Middle frontal gyrus (tissue), 1 donor: ENCODE data around the gene SH3RF3.
"Not testable (repeated sequence)": the region's sequence is repeated elsewhere in the genome, so short reads cannot be mapped to it uniquely, and the experiment has no call there.

Source experiments
- DNase-seq: peaks from one replicate; pipeline ENCODE4 v3.0.0-alpha.2; 2015; ENCODE audit warnings: low spot score; ENCODE audit errors: extremely low spot score

Gene SH3RF3

GRCh38 chr2:109214651-109215371, 85.8 kb downstream of the SH3RF3 start:
- no peak for DNase-seq

- DNase-seq = no peak
These were observed 86.9 kb downstream of the SH3RF3 start for GRCh38 chr2:109215866-109216265.

GRCh38 chr2:109216332-109216731, 87.3 kb downstream of the SH3RF3 start:
- no peak for DNase-seq

- DNase-seq = no peak
These were observed 88.5 kb downstream of the SH3RF3 start for GRCh38 chr2:109217362-109218086.

- DNase-seq = no peak
These were observed 89.2 kb downstream of the SH3RF3 start for GRCh38 chr2:109218087-109218791.

GRCh38 chr2:109218792-109219126, 89.8 kb downstream of the SH3RF3 start:
- no peak for DNase-seq

GRCh38 chr2:109220860-109221259, 91.9 kb downstream of the SH3RF3 start:
- no peak for DNase-seq

GRCh38 chr2:109221316-109221715, 92.3 kb downstream of the SH3RF3 start:
- DNase-seq = not testable (repeated sequence)

- DNase-seq = no peak
These were observed 93.4 kb downstream of the SH3RF3 start for GRCh38 chr2:109222422-109222821.

- DNase-seq = no peak
These were observed 93.9 kb downstream of the SH3RF3 start for GRCh38 chr2:109222825-109223471.

- no peak for DNase-seq
These were observed 94.5 kb downstream of the SH3RF3 start for GRCh38 chr2:109223490-109223889.

- DNase-seq = not testable (repeated sequence)
These were observed 95.3 kb downstream of the SH3RF3 start for GRCh38 chr2:109224341-109224740.

- DNase-seq = no peak
These were observed 96.3 kb downstream of the SH3RF3 start for GRCh38 chr2:109225170-109225782.

GRCh38 chr2:109226128-109226527, 97.1 kb downstream of the SH3RF3 start:
- no peak for DNase-seq

- no peak for DNase-seq
These were observed 97.6 kb downstream of the SH3RF3 start for GRCh38 chr2:109226622-109227021.

GRCh38 chr2:109229094-109229675, 100.2 kb downstream of the SH3RF3 start:
- no peak for DNase-seq

- no peak for DNase-seq
These were observed 102.0 kb downstream of the SH3RF3 start for GRCh38 chr2:109230941-109231420.

GRCh38 chr2:109231428-109231827, 102.4 kb downstream of the SH3RF3 start:
- DNase-seq = no peak

- no peak for DNase-seq
These were observed 103.1 kb downstream of the SH3RF3 start for GRCh38 chr2:109231996-109232705.

- no peak for DNase-seq
These were observed 103.9 kb downstream of the SH3RF3 start for GRCh38 chr2:109232909-109233308.
